Brain microvascular endothelial cell (primary cell): ENCODE results near the gene MLN.

ENCODE experiments used
- DNase-seq: peaks from one replicate; pipeline ENCODE4 v3.0.0-alpha.2; 2020
- H3K27ac ChIP-seq: fragments of 250-450 bp; sonication (Bioruptor Pico); 2 replicates; pipeline ENCODE4 v1.5.1; 2020; ENCODE audit warnings: mild to moderate bottlenecking, moderate library complexity
- H3K27me3 ChIP-seq: fragments of 250-450 bp; sonication (Bioruptor Pico); replicated peaks from 2 replicates; pipeline ENCODE4 v1.5.1; 2020; ENCODE audit warnings: mild to moderate bottlenecking
- H3K36me3 ChIP-seq: fragments of 250-450 bp; sonication (Bioruptor Pico); replicated peaks from 2 replicates; pipeline ENCODE4 v1.5.1; 2020; ENCODE audit warnings: mild to moderate bottlenecking
- H3K4me3 ChIP-seq: 2 replicates; pipeline ENCODE4 v1.5.1; 2011; ENCODE audit warnings: low read depth, mild to moderate bottlenecking, control low read depth, low read length, moderate library complexity
- CTCF ChIP-seq: IDR thresholded peaks from 2 replicates; pipeline ENCODE4 v1.5.1; 2011; ENCODE audit warnings: low read depth, mild to moderate bottlenecking, moderate library complexity, low read length, control low read depth, inconsistent platforms; ENCODE audit errors: missing control alignments
- in situ Hi-C: cut with HindIII; loops from 2 replicates; pipeline ENCODE4 v1.10.0; 2017; ENCODE audit warnings: low sequenced_read_pairs, low pct_ligation_motif_present

Gene MLN

GRCh38 chr6:33783781-33784520 is 19.9 kb downstream of the MLN start:
- no peaks in the 10 kb centered on the region for H3K27me3 ChIP-seq
- TF ChIP-seq CTCF, result no peak
- H3K27ac ChIP-seq, result no peak overlapping the region
- in situ Hi-C loops, result no loop called here
- no peak for DNase-seq
- H3K4me3 ChIP-seq, result no peak overlapping the region
- H3K36me3 ChIP-seq, result peaks cover 44% of the 10 kb centered on the region

GRCh38 chr6:33782561-33782960 is 21.2 kb downstream of the MLN start:
- no peaks in the 10 kb centered on the region for H3K27me3 ChIP-seq
- TF ChIP-seq CTCF, result no peak
- in situ Hi-C loops, result no loop called here
- H3K36me3 ChIP-seq, result peaks cover 58% of the 10 kb centered on the region
- H3K4me3 ChIP-seq, result no peak overlapping the region
- no peak overlapping the region for H3K27ac ChIP-seq
- DNase-seq, result no peak

GRCh38 chr6:33781131-33781975 is 22.4 kb downstream of the MLN start:
- peak overlapping the region; percentile 24 for H3K27ac ChIP-seq
- no peaks in the 10 kb centered on the region for H3K27me3 ChIP-seq
- in situ Hi-C loops, result no loop called here
- no peak for TF ChIP-seq CTCF
- peak; percentile 46 for DNase-seq
- peaks cover 70% of the 10 kb centered on the region for H3K36me3 ChIP-seq
- no peak overlapping the region for H3K4me3 ChIP-seq

- H3K27ac ChIP-seq, result no peak overlapping the region
- no peak overlapping the region for H3K4me3 ChIP-seq
- no peak for TF ChIP-seq CTCF
- no peak for DNase-seq
- no peaks in the 10 kb centered on the region for H3K27me3 ChIP-seq
- peaks cover 85% of the 10 kb centered on the region for H3K36me3 ChIP-seq
- in situ Hi-C loops, result no loop called here
These were observed 23.9 kb downstream of the MLN start for GRCh38 chr6:33779895-33780294.

GRCh38 chr6:33779290-33779689 is 24.5 kb downstream of the MLN start:
- no peak overlapping the region for H3K27ac ChIP-seq
- H3K36me3 ChIP-seq, result peaks cover 85% of the 10 kb centered on the region
- DNase-seq, result no peak
- no peak overlapping the region for H3K4me3 ChIP-seq
- TF ChIP-seq CTCF, result peak; percentile 37
- no peaks in the 10 kb centered on the region for H3K27me3 ChIP-seq
- in situ Hi-C loops, result no loop called here
